GM20431 (cell line): ENCODE data around the gene GALNT1.
"Not testable (repeated sequence)": the region's sequence is repeated elsewhere in the genome, so short reads cannot be mapped to it uniquely, and the experiment has no call there.

Experiments used
- in situ Hi-C: fragments of 300-500 bp; cut with MseI, MboI; formaldehyde crosslinking; loops from one replicate; pipeline ENCODE4 v1.15.0; 2020; ENCODE audit warnings: low sequenced_read_pairs; ENCODE audit not compliant: unreplicated experiment

Gene GALNT1

DNA sequence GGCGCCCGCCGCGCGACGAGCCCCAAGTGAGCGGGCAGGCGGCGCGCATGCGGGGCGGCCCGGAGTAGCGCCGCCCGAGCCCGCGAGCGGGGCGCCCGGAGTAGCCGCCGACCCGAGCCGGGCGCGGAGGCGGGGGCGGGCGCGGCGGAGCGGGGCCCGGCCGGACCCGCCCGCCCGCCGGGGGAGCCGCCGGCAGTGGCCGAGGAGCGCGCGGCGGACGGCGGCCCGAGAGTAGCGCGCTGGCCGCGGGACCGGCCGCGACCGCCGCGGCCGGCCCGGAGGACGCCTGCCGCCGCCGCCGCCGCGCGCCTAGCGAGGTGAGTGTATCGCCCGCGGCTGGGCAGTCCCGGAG is at the start of gene GALNT1:
GALNT1 (plus strand) TSS at position 195 of the 352 bp plus-strand sequence. CDS start 72,923 bp downstream, outside the sequence.
- in situ Hi-C loops, result no loop called here

DNA sequence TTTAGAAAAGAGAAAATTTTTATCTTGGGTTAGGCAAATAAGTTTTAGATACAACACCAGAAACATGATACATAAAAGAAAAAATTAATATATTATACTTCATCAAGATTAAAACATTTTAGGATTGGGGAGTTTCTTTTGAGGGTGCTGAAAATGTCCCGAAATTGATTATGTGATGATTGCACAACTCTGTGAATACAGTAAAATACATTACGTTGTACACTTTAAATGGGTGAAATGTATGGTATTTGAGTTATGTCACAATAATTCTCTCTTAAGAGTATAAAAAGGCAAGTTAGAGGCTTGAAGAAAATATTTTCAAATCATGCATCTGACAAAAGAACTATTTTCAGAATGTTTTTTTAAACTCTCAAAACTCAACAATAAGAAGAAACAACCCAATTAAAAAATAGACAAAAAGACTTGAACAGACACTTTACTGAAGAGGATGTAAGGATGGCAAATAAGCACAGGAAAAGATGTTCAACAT is 47.6 kb upstream of the GALNT1 start:
- in situ Hi-C loops, result no loop called here

DNA sequence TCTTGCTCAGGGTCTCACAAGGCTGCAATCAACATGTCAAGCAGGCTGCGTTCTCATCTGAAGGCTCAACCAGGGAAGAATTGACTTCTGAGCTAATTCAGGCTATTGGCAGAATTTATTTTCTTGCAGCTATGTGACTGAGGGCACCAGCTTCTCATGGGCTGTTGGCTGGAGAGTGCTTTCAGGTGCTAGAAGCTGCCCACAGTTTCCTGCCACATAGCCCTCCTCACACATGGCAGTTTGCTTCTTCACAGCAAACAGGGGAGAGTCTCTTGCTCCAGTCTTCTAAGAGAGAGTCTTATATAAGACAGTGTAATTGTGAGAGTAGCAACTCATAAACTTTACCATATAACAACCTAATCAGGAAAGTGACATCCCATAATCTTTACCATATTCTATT is 46.2 kb upstream of the GALNT1 start:
- in situ Hi-C loops, result no loop called here

DNA sequence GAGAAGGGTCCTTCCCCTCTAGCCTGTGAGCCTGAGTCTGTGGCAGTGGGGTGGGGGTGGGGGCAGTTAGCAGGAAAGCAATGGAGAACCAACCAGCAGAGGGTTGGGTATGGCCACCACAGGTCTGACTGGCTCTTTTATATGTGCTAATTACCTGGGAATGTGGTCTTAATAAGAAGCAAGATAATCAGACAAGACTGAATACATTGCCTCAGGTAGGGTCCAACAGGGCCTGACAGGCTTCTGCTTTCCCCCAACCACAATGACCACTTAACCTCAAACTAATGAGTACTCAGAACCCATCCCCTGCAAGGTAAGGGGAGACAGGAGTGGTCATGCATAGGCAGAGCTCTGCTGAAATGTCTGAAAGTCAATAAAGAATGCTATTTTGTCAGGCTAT is 39.2 kb upstream of the GALNT1 start:
- in situ Hi-C loops, result no loop called here

DNA sequence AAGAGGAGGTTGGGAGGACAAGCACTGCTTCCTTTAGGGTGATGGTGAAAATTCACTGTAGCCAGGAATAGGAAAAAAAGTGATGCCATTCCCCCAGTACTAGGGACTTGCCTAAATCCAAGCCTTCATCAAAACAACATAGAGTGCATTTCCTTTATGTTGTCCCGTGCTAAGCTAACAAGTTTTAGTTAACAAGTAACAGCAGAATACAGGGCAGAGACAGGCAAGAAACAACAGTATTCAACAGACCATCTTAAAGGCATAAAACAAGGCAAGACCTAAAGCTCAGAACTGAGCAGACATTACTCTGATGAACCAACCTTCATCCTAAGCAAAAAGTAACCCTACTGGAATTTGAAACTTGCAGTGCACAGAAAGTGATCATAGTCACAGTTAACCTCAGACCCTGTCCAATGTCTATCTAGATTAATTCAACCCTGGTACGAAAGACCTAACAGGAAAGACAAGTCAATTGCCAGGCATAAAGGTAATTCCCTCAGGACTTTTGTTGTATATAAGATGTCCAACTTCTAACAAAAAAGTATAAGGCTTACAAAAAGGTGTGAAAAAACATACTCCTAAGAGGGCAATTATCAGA is 34.4 kb upstream of the GALNT1 start:
- in situ Hi-C loops, result no loop called here

DNA sequence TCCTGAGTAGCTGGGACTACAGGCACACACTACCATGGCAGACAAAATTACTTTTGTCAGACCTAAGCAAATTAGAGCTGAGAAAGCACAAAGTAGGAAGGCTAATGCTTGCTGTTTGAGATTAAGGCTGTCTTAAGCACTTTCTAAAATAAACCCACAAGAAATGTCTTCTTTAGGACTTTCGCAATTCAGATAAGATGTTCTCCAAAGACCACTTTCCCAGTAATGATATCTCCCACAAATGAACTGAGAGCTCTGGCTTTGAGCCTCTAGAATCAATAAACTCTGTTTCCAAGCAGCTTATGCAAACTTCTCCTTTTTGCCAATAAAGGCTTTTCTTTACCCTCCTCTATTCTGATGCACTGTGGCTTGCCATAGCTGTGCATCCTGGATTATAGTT is 32.0 kb upstream of the GALNT1 start:
- in situ Hi-C loops, result no loop called here

DNA sequence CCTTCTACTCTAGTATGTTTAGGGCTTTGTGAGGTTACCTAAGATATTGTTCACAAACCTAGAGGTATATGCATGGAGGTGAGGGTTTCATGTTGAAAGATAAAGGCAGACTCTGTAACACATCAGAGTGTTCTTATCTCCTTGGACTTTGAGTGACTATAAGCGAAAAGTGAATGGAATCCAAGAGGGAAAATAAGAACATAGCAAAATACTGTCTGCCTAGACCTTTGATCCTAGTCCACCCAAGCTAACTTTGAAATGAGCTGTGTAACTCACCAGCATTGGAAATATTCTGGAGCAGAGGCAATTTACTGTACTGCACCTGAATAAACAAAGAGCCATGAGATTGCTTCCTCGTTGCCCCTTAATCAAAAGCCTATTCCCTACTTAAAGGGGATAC is 28.2 kb upstream of the GALNT1 start:
- in situ Hi-C loops, result no loop called here

DNA sequence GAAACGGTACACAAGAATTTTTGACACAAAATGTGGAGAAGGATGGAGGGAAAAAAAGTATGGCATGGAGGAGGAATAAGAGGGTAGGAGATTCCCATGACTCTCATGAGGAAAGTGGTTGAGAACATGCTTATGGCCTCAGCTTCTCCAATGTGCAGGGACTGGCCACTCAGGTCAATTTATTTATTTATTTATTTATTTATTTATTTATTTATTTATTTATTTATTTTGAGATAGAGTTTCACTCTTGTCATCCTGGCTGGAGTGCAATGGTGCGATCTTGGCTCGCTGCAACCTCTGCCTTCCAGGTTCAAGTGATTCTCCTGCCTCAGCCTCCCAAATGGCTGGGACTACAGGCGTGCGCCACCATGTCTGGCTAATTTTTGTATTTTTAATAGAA is 26.0 kb upstream of the GALNT1 start:
- in situ Hi-C loops, result not testable (repeated sequence)

DNA sequence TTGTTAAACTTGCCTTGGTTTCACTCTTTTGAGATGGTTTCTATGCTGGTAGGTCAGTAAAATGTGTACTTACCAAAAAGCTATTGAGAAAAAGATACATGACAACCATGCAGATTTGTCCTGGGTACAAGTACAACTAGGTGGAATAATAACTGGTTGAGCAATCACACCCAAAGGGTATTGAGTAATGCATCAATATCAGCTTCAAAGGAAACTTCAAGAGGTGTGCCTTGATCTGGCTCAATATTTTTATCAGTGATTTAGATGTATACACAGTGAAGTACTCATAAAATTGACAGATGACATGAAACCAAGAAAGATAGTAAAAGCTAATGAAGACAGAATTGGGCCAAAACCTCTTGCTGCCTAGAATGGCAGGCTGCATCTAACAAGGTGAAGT is 21.7 kb upstream of the GALNT1 start:
- in situ Hi-C loops, result no loop called here

DNA sequence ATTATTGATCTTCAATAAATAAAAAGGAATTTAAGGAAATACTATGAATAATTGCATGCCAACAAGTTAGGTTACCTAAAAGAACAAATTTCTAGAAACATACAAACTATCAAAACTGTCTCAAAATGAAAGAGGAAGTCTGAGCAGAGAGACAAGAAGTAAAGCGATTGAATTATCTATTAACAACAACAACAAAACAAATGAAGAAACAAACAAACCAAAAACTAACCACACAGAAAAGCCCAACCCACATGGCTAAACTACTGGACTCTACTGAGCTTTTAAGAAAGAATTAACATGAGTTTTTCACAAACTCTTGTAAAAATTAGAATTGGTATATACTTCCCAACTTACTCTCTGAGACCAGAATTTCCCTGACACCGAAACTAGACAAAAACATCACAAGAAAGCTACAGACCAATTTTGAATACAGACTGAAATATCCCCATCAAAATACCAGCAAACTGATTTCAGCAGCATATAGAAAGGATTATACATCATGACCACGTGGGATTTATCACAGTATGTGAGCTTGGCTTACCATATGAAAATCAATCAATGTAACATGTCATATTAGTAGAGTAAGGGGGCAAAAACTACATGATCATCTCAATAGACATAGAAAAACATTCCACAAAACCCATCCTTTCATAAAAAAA is 16.6 kb upstream of the GALNT1 start:
- in situ Hi-C loops, result no loop called here

DNA sequence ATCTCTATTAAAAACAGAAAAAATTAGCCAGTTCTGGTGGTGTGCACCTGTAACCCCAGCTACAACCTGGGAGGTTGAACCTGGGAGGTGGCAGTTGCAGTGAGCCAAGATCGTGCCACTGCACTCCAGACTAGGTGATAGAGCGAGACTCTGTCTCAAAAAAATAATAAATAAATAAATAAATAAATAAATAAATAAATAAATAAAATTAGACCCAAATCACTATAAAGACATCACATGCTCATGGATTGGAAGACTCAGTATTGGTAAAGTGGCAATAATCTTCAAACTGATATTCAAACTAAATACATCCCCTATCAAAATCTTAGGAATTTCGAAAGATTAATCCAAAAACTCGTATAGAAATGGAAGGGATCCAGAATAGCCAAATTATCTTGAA is 15.5 kb upstream of the GALNT1 start:
- in situ Hi-C loops, result no loop called here

DNA sequence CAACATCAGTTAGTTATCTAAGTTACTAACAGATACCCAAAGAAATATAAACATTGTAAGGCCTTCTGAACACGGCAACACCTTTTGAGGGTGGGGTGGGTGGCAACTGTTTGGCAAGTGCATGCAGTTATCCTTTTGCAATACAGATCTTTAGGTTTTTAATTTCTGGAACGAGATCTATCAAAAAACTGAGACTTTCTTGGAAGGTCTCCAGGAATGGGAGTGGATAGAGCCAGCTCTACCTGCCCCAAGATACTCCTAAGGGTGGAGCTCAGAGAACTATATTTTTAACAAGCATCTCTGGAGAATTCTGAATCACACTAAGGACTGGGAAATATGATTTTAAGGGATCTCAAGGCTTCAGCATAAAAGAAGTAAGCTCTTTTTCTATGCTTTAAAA is 11.4 kb upstream of the GALNT1 start:
- in situ Hi-C loops, result no loop called here

DNA sequence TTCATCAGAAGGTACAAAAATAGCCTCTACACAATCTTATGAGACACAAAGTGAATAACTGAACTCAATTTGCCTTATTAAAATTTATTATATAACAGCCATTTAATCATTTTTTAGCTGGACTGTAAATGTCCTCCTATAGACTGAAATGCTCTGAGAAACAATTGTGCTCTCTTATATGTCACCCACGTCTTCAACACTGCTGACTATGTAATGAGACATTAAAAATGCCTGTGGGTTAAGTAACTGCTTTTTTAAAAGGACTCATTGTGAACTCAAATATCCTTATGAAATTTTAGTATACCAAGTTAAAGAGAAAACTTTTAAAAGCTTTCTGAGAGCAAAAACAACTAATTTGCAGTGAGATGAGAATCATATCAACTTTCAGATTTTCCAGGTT is 10.4 kb upstream of the GALNT1 start:
- in situ Hi-C loops, result no loop called here

DNA sequence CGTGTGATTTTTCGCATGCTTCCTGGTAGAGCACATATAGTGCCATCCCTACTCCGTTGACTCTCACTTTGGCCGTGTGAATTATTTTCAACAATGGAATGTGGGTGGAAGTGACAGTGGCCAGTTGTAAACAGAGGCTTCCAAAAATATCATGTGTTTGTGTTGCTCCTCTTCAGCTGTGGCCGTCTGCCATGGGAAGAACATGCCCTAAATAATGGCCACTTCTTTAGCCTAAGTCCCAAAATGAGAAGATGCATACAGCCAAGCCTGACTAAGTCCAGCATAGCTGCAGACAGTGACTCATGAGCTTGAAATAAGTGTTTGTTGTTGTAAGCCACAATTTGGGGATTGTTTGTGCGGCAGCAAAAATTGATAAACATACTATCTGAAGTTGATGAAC is 8.9 kb upstream of the GALNT1 start:
- in situ Hi-C loops, result no loop called here

DNA sequence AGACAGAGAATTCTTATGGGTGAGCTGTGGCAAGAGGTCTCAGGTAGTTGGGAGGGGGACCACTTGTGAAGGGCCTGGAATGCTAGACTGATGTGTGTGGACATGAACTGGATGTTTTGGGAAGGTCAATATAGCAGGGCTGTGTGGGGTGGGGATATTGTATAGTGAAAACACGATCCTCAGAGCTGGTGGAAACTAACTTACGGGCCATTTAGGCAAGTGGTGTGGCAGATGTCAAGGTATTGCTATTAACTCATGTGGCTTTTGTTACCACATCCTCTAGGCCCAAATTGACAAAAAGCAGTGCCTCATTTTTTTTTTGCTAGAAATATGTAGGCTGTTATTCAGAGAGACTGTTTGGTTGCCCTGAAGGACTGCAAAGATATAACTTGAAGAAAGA is 8.0 kb upstream of the GALNT1 start:
- in situ Hi-C loops, result no loop called here

DNA sequence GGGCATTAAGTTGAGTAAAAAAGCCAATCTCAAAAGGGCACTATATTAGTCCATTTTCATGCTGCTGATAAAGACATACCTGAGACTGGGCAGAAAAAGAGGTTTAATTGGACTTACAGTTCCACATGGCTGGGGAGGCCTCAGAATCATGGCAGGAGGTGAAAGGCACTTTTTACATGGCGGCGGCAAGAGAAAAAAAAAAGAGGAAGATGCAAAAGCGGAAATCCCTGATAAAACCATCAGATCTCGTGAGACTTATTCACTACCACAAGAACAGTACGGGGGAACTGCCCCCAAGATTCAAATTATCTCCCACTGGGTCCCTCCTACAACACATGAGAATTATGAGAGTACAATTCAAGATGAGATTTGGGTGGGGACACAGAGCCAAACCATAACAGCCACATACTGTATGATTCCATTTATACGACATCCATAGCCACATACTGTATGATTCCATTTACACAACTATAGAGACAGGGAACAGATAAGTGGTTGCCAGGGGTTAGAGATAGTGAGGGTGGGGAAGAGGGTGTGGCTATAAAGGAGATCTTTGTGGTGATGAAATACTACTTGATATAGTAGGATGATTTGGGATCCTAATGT is 5.2 kb upstream of the GALNT1 start:
- in situ Hi-C loops, result not testable (repeated sequence)

DNA sequence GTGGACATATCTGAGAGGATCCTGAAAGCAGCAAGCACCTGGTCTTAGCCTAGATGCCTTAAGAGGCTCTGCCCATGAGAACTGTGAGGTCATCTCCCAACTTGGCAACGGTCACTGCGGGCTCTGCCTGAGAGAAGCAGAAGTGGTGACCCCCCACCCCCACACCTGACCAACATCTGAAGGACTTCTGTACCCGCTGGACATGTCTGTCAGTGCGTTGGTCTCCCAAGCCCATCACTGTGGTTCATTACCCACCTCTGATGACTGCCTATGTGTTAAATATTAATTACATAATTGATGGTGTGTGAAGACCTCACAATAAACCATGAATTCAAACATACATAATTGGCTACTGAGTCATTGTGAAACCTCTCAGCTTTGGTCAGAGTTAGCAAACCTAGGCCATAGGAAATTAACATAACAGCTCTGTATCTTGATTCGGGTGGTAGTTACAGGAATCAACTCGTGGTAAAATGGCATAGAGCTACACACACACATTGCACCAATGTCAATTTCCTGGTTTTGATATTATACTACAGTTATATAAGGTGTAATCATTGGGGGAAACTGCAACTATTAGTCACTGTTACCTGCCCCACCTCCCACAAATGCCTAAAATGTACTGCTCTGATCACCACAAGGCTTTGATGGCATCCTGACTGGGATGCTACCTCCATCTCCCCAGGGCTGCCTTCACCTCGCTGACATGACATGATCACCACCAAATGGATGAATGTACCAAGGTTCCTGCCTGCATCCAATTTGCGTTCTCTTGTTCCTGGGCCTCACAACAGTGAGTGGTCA is 4.3 kb upstream of the GALNT1 start:
- in situ Hi-C loops, result no loop called here

DNA sequence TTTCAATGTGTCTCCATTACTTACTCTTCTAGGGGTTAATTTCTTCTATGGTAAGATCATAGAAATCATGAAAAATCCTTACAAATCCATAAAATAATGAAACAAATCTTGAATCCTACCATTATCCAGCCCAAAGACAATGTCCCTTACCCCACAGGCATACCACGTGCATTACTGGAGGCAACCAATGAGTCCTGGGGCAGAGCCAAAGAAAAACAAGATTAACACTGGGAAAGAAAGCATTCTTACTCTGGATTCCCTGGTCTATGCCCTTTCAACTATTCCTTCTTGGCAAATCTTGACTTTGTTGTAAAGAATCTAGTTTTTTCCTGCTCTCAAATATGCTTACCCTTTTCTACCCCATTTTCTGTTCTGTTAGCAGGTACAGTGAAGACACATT is 3.1 kb upstream of the GALNT1 start:
- in situ Hi-C loops, result no loop called here

DNA sequence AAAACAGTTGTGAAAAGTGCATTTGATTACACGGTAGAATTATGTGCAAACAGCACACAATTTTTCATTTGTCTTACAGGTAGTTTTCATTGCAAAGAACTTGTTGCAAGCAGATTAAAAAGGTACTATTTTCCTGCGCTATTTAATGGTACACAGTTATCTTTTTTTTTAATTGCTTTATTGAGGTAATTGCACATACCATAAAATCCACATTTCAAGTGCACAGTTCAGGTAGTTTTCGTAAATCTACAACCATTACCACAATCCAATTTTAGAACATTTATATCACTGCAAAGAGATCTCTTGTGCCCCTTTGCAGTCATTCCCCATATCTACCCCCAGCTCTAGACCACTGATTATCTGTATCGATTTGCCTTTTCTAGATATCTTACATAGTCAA is 2.6 kb upstream of the GALNT1 start:
- in situ Hi-C loops, result no loop called here

DNA sequence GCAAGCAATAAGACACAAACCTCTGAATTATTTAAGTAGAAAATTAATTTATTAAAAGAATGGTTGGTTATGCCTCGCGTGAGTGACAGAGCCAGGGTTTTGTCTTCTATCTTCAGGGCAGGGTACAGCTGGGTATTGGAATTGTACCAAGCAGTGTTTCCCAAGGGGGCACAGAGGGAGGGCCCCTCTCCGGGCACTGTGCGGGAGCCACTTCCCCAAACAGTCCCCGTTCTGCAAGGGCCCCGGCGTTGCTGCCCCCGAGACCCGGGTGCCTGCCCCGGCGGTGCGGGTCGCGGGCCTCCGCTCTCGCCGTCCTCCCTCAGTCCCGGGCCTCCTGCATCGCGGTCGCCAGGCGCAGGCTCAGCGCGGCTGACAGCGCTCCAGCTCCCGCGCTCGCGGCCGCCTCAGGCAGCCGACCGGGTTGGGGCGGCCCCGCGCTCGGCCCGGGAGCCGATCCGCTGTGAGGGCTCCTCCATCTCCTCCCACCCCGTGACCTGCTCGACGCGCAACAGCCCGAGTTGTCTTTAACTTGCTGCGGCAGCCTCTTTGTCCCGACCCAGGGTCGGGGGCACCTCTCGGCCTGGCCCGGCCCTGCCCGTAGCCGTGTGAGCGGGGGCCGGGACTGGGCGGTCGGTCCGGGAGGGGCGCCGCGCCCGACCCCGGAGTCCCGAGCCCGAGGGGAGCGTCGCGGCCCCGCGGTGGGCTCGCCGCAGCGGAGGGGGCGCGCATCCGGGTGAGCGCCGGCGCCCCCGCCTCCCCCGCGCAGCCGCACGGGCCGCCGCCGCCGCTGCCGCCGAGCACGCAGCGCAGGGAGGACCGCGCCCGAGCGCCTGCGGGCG is 620 bp upstream of the GALNT1 start:
- in situ Hi-C loops, result no loop called here
